ENCODE data around the gene STN1. TPM values are rescaled to one million over a fixed set of nuclear protein-coding genes. Genes with fewer than 3 reads are reported as not detected.

Gene STN1
- polyA plus RNA-seq, 5 donors = 25.2 to 31.4 (median 29.6) TPM

DNA sequence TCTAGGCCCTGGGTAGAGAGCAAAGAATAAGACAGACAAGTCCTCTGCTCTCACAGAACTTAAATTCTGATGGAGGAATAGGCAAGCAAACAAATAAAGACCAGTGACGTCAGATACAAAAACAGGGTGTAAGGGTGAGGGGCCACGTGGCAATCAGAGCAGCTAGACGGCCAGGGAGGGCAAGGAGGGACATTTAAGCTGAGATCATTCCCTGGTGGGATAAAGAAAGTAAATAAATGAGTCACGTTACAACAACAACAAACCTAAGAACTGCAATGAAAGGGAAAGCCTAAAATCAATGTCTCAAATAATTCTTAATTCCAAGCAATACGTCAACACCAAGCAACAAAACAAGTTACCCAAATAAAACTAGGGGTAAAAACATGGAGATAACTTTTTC lies 21.8 kb downstream of the STN1 start:
- DNase-seq = no peak

DNA sequence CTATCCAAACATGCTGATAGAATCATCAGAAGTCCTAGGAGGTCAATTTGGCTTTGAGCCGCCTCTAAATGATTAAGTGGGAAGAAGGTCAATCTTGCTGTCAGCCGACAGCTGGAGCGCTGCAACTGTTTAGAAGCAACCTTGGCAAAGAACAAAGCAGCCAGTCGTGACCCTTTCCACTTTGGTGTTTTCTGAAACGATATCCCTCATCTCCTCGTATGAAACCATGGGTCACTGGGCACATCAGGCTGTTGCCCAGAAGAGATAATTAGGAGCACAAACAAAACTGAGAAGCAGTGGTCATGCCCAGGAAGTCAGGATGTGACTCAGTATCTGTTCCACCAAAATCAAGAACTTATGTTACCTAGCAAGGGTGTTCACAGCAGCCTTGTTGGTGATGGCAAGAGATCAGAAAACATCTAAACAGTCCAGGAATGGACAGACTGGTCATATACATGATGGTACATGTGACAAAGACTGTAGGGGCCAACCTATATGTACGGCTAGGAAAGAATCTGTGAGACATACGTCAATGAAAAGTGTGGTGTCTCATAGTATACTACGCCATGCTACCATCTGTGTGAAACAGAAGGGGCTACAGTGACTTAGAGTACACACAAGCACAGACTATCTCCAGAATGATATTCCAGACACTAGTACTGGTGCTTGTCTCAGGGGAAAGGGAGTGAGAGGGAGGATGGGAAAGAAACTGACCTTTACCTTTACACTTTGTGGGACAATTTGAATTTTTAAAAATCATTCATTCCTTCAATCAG lies 22.4 kb downstream of the STN1 start:
- peak in 1 of 2 donors; percentile 81 for DNase-seq

DNA sequence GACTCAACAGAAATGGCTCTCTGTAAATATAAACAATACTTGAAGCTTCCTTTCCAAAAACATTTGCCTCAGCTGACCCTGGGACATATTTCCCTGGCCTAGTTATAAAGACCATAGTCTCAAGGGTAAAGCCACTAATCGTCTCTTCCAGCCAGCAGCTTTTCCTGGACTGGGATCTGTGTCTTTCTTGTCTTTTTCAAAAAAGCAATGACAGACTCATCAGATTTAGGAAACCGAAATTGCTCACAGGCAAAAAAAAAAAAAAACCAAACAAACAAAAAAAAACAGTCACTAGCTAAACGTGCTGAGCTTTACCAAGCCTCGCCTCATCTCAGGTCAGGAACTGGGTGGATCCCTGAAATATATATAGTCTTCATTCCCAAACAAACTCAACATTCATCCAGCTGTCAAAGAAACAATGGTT lies 23.5 kb downstream of the STN1 start:
- DNase-seq = peak in 1 of 2 donors; percentile 67

- no peak for DNase-seq
These were observed 24.2 kb downstream of the STN1 start for GRCh38 chr10:103893817-103894216.

GRCh38 chr10:103892181-103892580 lies 25.8 kb downstream of the STN1 start:
- DNase-seq = no peak

GRCh38 chr10:103890688-103891087 lies 27.3 kb downstream of the STN1 start:
- DNase-seq = no peak

DNA sequence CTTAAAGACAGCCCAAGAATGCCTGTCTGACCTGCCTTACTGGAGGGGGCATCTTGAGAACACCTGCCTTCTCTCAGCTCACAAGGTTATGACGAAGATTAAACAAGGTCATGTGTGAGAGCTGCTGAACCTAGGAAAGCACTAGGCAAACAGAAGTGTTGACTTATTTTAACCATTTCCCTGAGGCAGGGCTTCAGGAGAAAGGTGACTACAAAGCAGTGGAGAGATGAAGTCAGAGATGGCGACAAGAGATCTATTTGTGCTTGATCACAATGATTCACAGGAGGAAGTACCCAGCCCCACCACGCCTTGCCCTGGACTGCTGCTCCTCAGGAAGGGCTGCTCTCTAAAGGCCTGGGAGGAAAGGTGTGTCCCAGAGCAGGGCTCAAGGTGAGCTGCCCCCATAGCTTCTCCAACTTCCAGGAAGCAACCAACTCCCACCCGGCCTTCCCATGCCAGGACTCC lies 27.8 kb downstream of the STN1 start:
- peak in 1 of 2 donors; percentile 40 for DNase-seq

DNA sequence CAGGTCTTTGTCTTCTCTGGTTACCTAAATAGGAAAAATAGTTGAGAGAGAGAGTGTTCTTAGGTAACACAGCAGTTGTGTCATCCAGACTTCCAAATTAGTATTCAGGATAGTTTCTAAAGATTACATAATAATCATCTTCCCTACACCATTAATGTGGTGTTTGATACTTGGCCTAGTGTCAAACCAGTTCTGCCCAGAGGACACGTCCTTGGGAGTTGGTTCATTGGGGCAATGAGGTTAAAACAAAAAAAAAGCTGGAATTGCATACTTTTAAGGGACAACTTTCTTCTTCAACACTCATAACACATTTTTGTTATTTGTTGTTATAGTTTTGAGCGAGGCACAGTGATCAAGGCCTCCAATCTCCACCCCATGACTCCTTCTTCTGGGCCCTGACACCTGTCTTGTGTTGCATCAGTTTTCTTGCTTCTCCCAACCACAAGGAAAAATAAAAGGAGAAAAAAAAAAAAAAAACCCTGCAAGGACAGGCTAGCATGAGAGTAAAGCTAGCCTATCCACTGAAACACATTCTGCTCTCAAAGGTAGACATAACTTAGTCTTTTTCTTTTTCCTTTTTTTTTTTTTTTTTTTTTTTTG lies 28.8 kb downstream of the STN1 start:
- no peak for DNase-seq

- DNase-seq = peak; percentile 47 to 65
These were observed 29.7 kb downstream of the STN1 start for GRCh38 chr10:103888113-103888841.

DNA sequence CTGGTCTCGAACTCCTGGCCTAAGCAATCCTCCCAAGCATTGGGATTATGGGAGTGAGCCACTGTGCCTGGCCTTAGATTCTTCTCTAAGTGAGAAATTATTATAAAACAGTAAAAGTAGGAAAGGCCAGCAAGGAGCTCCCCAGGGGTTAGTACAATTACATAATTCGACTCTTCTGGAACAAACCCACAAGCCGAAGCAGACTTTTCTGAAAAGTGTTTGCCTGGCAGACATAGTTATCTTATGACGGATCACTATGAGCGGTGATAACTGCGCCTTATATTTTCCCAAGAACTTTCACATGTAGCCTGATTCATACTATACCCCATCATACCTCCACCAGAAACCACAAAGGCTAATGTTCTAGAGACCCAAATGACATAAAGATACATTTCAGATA lies 32.4 kb downstream of the STN1 start:
- DNase-seq = no peak

DNA sequence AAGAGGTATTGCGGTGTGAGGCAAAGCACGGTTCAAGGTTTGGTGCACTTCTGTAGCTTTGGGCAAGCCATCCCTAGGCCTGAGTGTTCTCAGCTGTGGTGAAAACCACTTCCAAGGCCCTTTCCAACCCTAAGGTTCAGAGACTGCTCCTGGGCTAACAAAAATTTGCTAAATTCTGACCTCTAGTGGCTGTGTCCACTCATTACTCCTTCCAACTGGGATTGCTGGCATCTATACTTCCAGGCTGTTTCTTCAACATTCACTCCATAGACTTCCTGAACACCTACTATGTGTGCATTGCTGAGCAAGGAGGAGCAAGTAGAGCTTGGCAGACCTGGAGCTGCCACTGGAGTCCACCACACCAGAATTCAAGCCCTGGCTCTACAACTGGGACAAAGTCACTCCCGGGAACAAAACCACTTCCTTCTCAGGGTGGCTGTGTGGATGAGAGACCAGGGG lies 33.3 kb downstream of the STN1 start:
- DNase-seq = peak in 1 of 2 donors; percentile 49

GRCh38 chr10:103882285-103883007 lies 35.5 kb downstream of the STN1 start:
- no peak for DNase-seq

DNA sequence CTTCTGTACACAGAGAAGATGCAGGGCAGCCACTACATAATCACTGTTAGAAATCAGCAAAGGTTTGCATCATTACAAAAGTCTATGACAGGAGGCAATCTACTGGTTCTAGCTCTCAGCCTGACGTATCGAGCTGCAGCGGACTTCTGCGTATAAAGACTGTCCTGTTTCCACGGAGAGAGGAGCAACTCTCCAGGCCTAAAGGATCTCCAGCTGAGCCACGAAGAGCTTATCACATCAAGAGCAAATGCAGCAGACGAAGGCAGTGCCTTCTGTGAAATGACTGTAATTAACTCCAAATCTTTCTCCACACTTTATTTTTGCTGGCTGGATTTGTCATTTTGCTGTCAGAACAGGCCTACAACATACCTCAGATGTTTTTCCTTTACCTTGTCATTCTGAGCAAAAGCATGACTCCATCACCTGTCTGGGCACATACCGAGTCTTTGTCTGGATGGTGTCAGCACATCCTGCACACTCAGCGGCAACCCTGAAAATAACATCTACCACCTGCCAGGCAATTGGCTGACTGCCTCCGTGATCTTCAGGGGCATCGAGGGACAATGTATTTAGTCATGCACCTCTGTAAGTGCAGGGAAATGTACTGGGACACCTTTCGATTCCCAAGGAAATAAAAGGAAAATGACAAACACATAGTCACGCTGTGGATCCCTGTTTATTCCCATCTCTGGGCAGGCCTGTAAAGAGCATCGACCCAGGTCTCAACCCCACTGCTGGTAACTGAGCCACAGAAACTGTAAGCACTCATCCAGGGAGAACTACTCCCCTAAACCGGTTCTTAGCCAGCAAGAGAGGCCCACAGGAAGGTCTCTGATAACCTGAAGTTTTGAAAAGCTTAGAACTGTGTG lies 36.3 kb downstream of the STN1 start:
- DNase-seq = no peak

DNA sequence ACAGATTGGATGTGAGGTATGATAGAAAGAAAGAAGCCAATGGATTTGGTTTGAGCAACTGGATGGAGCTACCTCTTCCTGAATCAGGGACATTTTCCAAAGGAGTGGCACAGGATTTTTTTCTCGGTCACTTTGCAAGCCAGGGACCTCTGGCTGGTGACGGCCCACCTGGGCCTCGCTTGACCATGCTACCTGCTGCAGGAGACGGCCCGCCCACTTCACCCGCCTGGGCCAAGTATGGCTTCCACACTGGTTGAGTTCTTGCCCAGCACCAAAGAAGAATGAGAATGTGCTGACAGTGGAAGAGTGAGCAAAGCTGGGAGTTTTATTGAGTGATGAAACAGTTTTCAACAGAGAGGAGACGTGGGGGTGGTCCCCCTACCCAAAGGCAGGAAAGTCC lies 38.2 kb downstream of the STN1 start:
- DNase-seq = no peak

GRCh38 chr10:103879409-103879808 lies 38.6 kb downstream of the STN1 start:
- no peak for DNase-seq

GRCh38 chr10:103877861-103878260 lies 40.1 kb downstream of the STN1 start:
- DNase-seq = no peak

GRCh38 chr10:103876155-103876554 lies 41.8 kb downstream of the STN1 start:
- no peak for DNase-seq

DNA sequence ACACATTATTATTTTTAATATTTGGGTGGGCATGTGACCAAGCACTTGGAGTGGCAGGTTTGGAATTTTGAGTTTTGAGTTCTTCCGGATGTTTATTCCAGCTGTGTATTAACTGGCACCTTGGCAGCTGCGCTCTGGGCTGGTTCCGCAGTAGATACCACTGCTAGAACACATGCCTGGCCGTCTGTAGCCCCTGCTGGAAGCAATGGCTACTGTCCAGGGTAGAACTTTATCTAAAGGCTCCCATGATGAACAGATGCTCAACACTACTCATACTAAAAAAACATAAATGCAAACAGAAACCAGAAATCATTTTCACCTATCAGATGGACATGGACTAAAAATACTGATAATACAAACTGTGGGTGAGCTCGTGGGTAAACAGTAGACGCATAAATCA lies 43.3 kb downstream of the STN1 start:
- DNase-seq = no peak

- no peak for DNase-seq
These were observed 45.6 kb downstream of the STN1 start for GRCh38 chr10:103872137-103872931.

DNA sequence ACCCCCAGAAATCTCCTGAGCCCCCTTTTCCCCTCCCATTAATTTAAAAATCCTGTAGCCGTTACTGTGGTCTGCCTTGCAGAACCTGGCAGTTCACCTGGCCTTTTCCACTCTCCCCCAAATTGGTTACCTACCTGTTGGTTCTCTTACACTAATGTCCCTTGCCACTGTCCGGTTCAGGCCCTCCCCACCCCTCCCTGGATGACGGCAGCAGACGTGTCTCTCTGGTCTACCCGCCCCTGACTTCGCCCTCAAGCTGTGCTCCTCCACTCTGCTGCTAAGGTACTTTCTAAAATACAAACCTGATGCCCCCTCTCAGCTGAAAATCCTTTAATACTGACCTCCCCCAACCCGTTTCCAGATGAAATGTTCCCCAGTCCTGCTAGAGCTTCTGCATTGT lies 47.0 kb downstream of the STN1 start:
- DNase-seq = no peak

Measured in right lung (tissue), 5 donors.